Neural cell (in vitro differentiated cells): ENCODE results near the gene KCNK7. TPM values are rescaled to one million over a fixed set of nuclear protein-coding genes. Genes with fewer than 3 reads are reported as not detected.

ENCODE experiments used
- H2AFZ ChIP-seq: fragments of 200-600, 300-800 bp; sonication (generic), shearing (Covaris generic); 2 replicates; pipeline ENCODE4 v1.6.0; 2014; ENCODE audit warnings: low read depth, mild to moderate bottlenecking, antibody characterized with exemption, low read length, moderate library complexity
- H3F3A ChIP-seq: fragments of 200-600 bp; shearing (Covaris generic); 2 replicates; pipeline ENCODE4 v1.6.1; 2016; ENCODE audit warnings: mild to moderate bottlenecking, moderate library complexity, mixed read lengths, antibody characterized with exemption, low read length; ENCODE audit not compliant: insufficient read depth, poor library complexity, severe bottlenecking
- H3K27ac ChIP-seq: fragments of 200-600, 300-800 bp; sonication (generic), shearing (Covaris generic); 2 replicates; pipeline ENCODE4 v1.5.1; 2014; ENCODE audit warnings: mild to moderate bottlenecking, low read length, moderate library complexity
- H3K27me3 ChIP-seq: fragments of 300-800, 200-600 bp; sonication (generic), shearing (Covaris generic); 2 replicates; pipeline ENCODE4 v1.6.0; 2014; ENCODE audit warnings: mild to moderate bottlenecking, low read depth, low read length, moderate library complexity; ENCODE audit not compliant: insufficient read depth
- H3K36me3 ChIP-seq: fragments of 300-800, 200-600 bp; sonication (generic), shearing (Covaris generic); 2 replicates; pipeline ENCODE4 v1.5.1; 2014; ENCODE audit warnings: mild to moderate bottlenecking, antibody characterized with exemption, low read length, moderate library complexity; ENCODE audit not compliant: insufficient read depth
- H3K4me2 ChIP-seq: fragments of 300-800, 200-600 bp; sonication (generic), shearing (Covaris generic); 2 replicates; pipeline ENCODE4 v1.6.0; 2014; ENCODE audit warnings: mild to moderate bottlenecking, low read length
- H3K4me3 ChIP-seq: fragments of 300-800, 200-600 bp; sonication (generic), shearing (Covaris generic); 2 replicates; pipeline ENCODE4 v1.5.1; 2014; ENCODE audit warnings: mild to moderate bottlenecking, low read length, moderate library complexity
- H3K79me2 ChIP-seq: fragments of 200-600 bp; shearing (Covaris generic); replicated peaks from 2 replicates; pipeline ENCODE4 v1.6.0; 2014; ENCODE audit warnings: mild to moderate bottlenecking, low read length, moderate library complexity; ENCODE audit not compliant: insufficient read depth
- H3K9ac ChIP-seq: fragments of 300-800, 200-600 bp; sonication (generic), shearing (Covaris generic); 2 replicates; pipeline ENCODE4 v1.6.1; 2016; ENCODE audit warnings: mild to moderate bottlenecking, low read length, mixed read lengths
- H3K9me2 ChIP-seq: fragments of 200-600 bp; shearing (Covaris generic); 2 replicates; pipeline ENCODE4 v1.6.1; 2016; ENCODE audit warnings: mild to moderate bottlenecking, low read length, mixed read lengths; ENCODE audit not compliant: insufficient read depth
- H3K9me3 ChIP-seq: fragments of 200-600, 300-800 bp; sonication (generic), shearing (Covaris generic); 2 replicates; pipeline ENCODE4 v1.6.1; 2016; ENCODE audit warnings: mild to moderate bottlenecking, mixed run types, low read length, moderate library complexity, mixed read lengths
- H4K20me1 ChIP-seq: fragments of 200-600 bp; shearing (Covaris generic); 2 replicates; pipeline ENCODE4 v1.6.1; 2016; ENCODE audit warnings: mild to moderate bottlenecking, mixed run types; ENCODE audit not compliant: insufficient read depth
- EP300 ChIP-seq: fragments of 450-650 bp; conservative IDR thresholded peaks from 2 replicates; pipeline ENCODE4 v1.6.1; 2014; ENCODE audit warnings: antibody characterized with exemption, mild to moderate bottlenecking, moderate library complexity; ENCODE audit not compliant: poor library complexity, severe bottlenecking
- EZH2 ChIP-seq: fragments of 200-600, 300-800 bp; shearing (Covaris generic), sonication (generic); IDR thresholded peaks from 2 replicates; pipeline ENCODE4 v1.6.1; 2014; ENCODE audit warnings: antibody characterized with exemption, low read length, borderline replicate concordance, mild to moderate bottlenecking; ENCODE audit not compliant: insufficient read depth, poor library complexity, severe bottlenecking
- POLR2AphosphoS5 ChIP-seq: IDR thresholded peaks from 2 replicates; pipeline ENCODE4 v1.6.1; 2012
- SMC3 ChIP-seq: fragments of 450-650 bp; conservative IDR thresholded peaks from 2 replicates; pipeline ENCODE4 v1.6.1; 2014; ENCODE audit warnings: antibody characterized with exemption, mild to moderate bottlenecking, moderate library complexity; ENCODE audit not compliant: poor library complexity
- TAF1 ChIP-seq: IDR thresholded peaks from 2 replicates; pipeline ENCODE4 v1.6.1; 2012; ENCODE audit warnings: low read depth
- polyA plus RNA-seq: library from polyadenylated mRNA; depleted of rRNA; stranded (reverse); fragments of >200 nt; gene quantifications from 2 replicates; pipeline ENCODE4 v1.2.3, GENCODE V29; 2014
- TF ChIP-seq, protein P1 (sequence below): fragments of 450-650 bp; IDR thresholded peaks from 2 replicates; pipeline ENCODE4 v1.5.1; 2014; ENCODE audit warnings: antibody characterized with exemption, mild to moderate bottlenecking, moderate library complexity; ENCODE audit not compliant: poor library complexity, severe bottlenecking
- TF ChIP-seq, protein P2 (sequence below): IDR thresholded peaks from 2 replicates; pipeline ENCODE4 v1.6.1; 2012; ENCODE audit warnings: borderline replicate concordance

Gene KCNK7
- polyA plus RNA-seq, 1 donor from 2014 or later = 1.1 TPM

DNA sequence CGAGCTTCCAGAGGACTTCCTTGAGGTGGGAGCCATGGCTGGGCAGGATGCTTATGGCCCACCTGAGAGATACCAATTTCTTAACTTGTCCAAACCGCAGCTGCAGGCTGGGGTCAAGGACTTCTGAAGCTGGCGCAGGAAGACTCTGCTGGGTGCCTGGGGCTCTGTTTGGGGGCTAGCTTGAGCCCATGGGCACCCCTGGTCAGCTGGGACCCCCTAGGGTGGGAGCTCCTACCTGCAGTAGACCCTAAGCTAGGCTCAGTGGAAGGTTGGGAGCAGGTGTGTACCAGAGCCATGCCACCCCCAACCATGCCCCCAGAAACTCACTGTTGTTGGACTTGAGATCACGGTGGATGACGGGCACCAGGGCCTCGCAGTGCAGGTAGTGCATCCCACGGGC is 17.1 kb upstream of the KCNK7 start:
- no peaks in the 10 kb centered on the region for H4K20me1 ChIP-seq
- H3K27ac ChIP-seq = no peak overlapping the region
- no peaks in the 10 kb centered on the region for H3K27me3 ChIP-seq
- TF ChIP-seq POLR2AphosphoS5 = no peak
- TF ChIP-seq, protein P1, sequence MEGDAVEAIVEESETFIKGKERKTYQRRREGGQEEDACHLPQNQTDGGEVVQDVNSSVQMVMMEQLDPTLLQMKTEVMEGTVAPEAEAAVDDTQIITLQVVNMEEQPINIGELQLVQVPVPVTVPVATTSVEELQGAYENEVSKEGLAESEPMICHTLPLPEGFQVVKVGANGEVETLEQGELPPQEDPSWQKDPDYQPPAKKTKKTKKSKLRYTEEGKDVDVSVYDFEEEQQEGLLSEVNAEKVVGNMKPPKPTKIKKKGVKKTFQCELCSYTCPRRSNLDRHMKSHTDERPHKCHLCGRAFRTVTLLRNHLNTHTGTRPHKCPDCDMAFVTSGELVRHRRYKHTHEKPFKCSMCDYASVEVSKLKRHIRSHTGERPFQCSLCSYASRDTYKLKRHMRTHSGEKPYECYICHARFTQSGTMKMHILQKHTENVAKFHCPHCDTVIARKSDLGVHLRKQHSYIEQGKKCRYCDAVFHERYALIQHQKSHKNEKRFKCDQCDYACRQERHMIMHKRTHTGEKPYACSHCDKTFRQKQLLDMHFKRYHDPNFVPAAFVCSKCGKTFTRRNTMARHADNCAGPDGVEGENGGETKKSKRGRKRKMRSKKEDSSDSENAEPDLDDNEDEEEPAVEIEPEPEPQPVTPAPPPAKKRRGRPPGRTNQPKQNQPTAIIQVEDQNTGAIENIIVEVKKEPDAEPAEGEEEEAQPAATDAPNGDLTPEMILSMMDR = no peak
- TF ChIP-seq EP300 = no peak
- no peak for TF ChIP-seq SMC3
- TF ChIP-seq TAF1 = no peak
- peaks cover 18% of the 10 kb centered on the region for H3K79me2 ChIP-seq
- H3K9ac ChIP-seq = no peak overlapping the region
- no peak overlapping the region for H3K4me2 ChIP-seq
- peak overlapping the region; percentile 81 for H3K4me3 ChIP-seq
- no peaks in the 10 kb centered on the region for H3K9me2 ChIP-seq
- no peaks in the 10 kb centered on the region for H3K9me3 ChIP-seq
- H3K36me3 ChIP-seq = no peaks in the 10 kb centered on the region
- H2AFZ ChIP-seq = no peak overlapping the region
- no peaks in the 10 kb centered on the region for H3F3A ChIP-seq

DNA sequence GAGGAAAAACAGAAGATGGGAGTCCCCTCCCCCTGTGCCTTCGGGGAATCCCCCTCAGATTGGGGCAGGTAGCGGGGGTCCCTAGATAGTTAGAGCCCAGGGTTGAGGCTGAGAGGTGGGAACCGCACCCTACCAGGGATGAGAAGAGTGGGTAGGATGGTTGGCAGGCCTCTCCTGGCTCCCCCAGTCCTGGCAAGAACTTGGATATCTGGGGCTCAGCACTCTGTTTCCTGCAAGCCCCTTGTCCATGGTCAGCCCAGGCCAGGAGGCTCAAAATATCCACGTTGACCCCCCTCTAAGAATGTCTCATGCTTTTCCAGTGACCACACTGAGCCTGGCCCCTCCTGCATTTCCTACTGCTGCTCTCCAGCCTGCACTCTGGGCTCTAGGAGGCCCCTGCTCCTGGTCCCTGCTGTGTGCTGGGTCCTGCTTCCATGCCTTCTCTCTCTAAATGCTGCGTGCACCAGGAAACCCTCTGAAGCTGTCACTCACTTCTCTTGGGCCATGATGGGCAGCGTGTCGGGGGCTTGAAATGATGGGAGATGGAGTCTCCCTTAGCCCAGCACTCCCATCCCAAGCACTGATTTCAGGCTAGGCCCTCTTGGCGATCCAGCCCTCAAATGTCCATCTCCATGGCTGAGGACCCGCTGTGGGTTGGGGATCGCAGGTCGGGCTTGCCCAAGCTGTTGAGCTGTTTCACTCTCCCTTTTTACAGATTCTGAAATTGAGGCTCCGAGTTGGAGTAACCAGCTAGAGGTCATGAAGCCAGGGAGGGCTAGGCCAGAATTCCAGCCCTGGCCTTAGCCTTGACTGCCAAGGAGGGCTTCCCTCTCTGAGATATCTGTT is 16.4 kb upstream of the KCNK7 start:
- TF ChIP-seq EZH2 (no peak), TAF1 (no peak), POLR2AphosphoS5 (no peak), EP300 (no peak)
- TF ChIP-seq, protein P2, sequence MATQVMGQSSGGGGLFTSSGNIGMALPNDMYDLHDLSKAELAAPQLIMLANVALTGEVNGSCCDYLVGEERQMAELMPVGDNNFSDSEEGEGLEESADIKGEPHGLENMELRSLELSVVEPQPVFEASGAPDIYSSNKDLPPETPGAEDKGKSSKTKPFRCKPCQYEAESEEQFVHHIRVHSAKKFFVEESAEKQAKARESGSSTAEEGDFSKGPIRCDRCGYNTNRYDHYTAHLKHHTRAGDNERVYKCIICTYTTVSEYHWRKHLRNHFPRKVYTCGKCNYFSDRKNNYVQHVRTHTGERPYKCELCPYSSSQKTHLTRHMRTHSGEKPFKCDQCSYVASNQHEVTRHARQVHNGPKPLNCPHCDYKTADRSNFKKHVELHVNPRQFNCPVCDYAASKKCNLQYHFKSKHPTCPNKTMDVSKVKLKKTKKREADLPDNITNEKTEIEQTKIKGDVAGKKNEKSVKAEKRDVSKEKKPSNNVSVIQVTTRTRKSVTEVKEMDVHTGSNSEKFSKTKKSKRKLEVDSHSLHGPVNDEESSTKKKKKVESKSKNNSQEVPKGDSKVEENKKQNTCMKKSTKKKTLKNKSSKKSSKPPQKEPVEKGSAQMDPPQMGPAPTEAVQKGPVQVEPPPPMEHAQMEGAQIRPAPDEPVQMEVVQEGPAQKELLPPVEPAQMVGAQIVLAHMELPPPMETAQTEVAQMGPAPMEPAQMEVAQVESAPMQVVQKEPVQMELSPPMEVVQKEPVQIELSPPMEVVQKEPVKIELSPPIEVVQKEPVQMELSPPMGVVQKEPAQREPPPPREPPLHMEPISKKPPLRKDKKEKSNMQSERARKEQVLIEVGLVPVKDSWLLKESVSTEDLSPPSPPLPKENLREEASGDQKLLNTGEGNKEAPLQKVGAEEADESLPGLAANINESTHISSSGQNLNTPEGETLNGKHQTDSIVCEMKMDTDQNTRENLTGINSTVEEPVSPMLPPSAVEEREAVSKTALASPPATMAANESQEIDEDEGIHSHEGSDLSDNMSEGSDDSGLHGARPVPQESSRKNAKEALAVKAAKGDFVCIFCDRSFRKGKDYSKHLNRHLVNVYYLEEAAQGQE = no peak
- H3K27me3 ChIP-seq = no peaks in the 10 kb centered on the region
- H2AFZ ChIP-seq = no peak overlapping the region
- no peaks in the 10 kb centered on the region for H3K9me2 ChIP-seq
- H3K9ac ChIP-seq = peak overlapping the region; percentile 26
- no peak overlapping the region for H3K4me2 ChIP-seq
- no peaks in the 10 kb centered on the region for H3F3A ChIP-seq
- H3K9me3 ChIP-seq = no peaks in the 10 kb centered on the region
- H4K20me1 ChIP-seq = no peaks in the 10 kb centered on the region
- H3K27ac ChIP-seq = no peak overlapping the region
- no peaks in the 10 kb centered on the region for H3K36me3 ChIP-seq
- H3K4me3 ChIP-seq = peak overlapping the region; percentile 81
- peaks cover 14% of the 10 kb centered on the region for H3K79me2 ChIP-seq
